Nephron (organoid): ENCODE measurements around the gene VAC14.
A peak's percentile ranks its signal among the peaks of the same experiment; 100 is the strongest.

ENCODE experiments used
- H3K27ac Mint-ChIP-seq, 3 experiments: 2 replicates each; pipeline ENCODE4 v1.8.0; 2020; ENCODE audit warnings: mixed read lengths in 3 of 3, mild to moderate bottlenecking in 2 of 3, moderate library complexity in 1 of 3
- H3K27me3 Mint-ChIP-seq: 2 replicates; pipeline ENCODE4 v1.8.0; 2021; ENCODE audit warnings: low read depth, mild to moderate bottlenecking, moderate library complexity, mixed read lengths
- H3K36me3 Mint-ChIP-seq: 2 replicates; pipeline ENCODE4 v1.8.0; 2020; ENCODE audit warnings: low read depth, mixed read lengths
- H3K4me1 Mint-ChIP-seq: 2 replicates; pipeline ENCODE4 v1.8.0; 2020; ENCODE audit warnings: mixed read lengths
- H3K4me3 Mint-ChIP-seq, 3 experiments: 2 replicates each; pipeline ENCODE4 v1.8.0; 2020; ENCODE audit warnings: mild to moderate bottlenecking in 3 of 3, mixed read lengths in 3 of 3, moderate library complexity in 2 of 3
- H3K9me3 Mint-ChIP-seq: 2 replicates; pipeline ENCODE4 v1.8.0; 2020; ENCODE audit warnings: mixed read lengths
- CTCF ChIP-seq, 3 experiments: fragments of 200-600 bp; sonication (generic); IDR thresholded peaks; one replicate each; pipeline ENCODE4 v1.5.0; 2021; ENCODE audit warnings: antibody characterized with exemption in 3 of 3; ENCODE audit not compliant: unreplicated experiment in 3 of 3

VAC14 gene

GRCh38 chr16:70713342-70713741 lies 87.6 kb downstream of the VAC14 start:
- H3K9me3 Mint-ChIP-seq, result no peaks in the 10 kb centered on the region

GRCh38 chr16:70712942-70713341 lies 88.0 kb downstream of the VAC14 start:
- no peaks in the 10 kb centered on the region for H3K27me3 Mint-ChIP-seq
- H3K27ac Mint-ChIP-seq, result peak overlapping the region; percentile 97 to 100 (median 99)
- H3K9me3 Mint-ChIP-seq, result no peaks in the 10 kb centered on the region
- TF ChIP-seq CTCF (IDR thresholded peaks at IDR 0.05; ENCODE audit: unreplicated experiment in 3 of 3), result no peak
- peaks cover 4% of the 10 kb centered on the region for H3K36me3 Mint-ChIP-seq
- H3K4me1 Mint-ChIP-seq, result peaks cover 92% of the 10 kb centered on the region
- H3K4me3 Mint-ChIP-seq, result peak overlapping the region in 2 of 3 experiments; percentile 36 to 67

More at GRCh38 chr16:70713342-70713741, 87.6 kb downstream of the VAC14 start:
- no peak for TF ChIP-seq CTCF (IDR thresholded peaks at IDR 0.05; ENCODE audit: unreplicated experiment in 3 of 3)
- Mint-ChIP-seq H3K27me3 (no peaks in the 10 kb centered on the region), H3K4me3 (no peak overlapping the region), H3K27ac (peak overlapping the region; percentile 97 to 100 (median 99)), H3K4me1 (peaks cover 90% of the 10 kb centered on the region), H3K36me3 (peaks cover 4% of the 10 kb centered on the region)

GRCh38 chr16:70712359-70712758 lies 88.6 kb downstream of the VAC14 start:
- no peak overlapping the region for H3K4me3 Mint-ChIP-seq
- H3K36me3 Mint-ChIP-seq, result peaks cover 4% of the 10 kb centered on the region
- no peak for TF ChIP-seq CTCF (IDR thresholded peaks at IDR 0.05; ENCODE audit: unreplicated experiment in 3 of 3)
- H3K27me3 Mint-ChIP-seq, result no peaks in the 10 kb centered on the region
- H3K9me3 Mint-ChIP-seq, result no peaks in the 10 kb centered on the region
- H3K4me1 Mint-ChIP-seq, result peaks cover 89% of the 10 kb centered on the region
- H3K27ac Mint-ChIP-seq, result peak overlapping the region; percentile 97 to 100 (median 99)

- TF ChIP-seq CTCF (IDR thresholded peaks at IDR 0.05; ENCODE audit: unreplicated experiment in 3 of 3), result no peak
- peak overlapping the region; percentile 97 to 100 (median 99) for H3K27ac Mint-ChIP-seq
- H3K27me3 Mint-ChIP-seq, result no peaks in the 10 kb centered on the region
- no peaks in the 10 kb centered on the region for H3K9me3 Mint-ChIP-seq
- H3K4me1 Mint-ChIP-seq, result peaks cover 89% of the 10 kb centered on the region
- H3K4me3 Mint-ChIP-seq, result peak overlapping the region in 1 of 3 experiments; percentile 19
- H3K36me3 Mint-ChIP-seq, result peaks cover 4% of the 10 kb centered on the region
These were observed 89.5 kb downstream of the VAC14 start for GRCh38 chr16:70711211-70712031.

DNA sequence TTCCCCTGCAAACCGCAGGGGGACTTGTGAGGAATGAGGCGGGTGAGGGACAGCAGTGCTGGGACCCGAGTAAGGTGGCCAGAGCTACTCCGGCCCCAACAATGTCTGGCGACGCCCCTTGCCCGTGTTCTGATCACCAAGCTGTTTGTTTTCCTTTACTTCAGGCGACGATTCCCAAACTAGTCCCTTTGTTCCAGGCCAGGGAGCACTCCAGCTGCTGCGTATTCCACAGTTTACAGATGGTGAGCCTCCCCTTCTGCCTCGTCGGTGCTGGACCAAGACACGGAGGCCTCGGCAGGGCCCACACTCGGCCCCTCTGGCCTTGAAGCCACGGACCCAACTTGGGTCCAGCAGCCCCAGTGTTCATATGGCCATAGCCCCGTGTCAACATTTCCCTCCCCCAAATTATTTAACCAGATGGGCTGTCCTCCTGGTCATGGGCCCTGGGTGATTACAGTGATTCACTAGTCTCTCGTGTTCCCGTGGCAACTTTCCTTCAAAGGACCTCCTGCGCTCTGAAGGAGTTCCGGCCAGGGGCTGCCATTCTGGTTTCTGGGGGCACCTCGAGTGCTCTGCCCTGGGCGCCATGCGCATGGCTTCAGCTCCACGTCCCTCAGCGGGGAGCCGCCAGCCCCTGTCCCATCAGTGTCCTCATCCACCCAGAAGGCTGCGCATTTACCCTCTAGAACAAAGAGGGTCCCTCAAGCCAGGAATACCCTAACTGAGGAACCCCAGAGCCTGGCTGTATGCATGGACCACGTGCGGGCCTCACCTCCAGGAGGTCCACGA lies 90.3 kb downstream of the VAC14 start:
- peaks cover 85% of the 10 kb centered on the region for H3K4me1 Mint-ChIP-seq
- peak overlapping the region; percentile 30 to 100 (median 88) for H3K27ac Mint-ChIP-seq
- H3K9me3 Mint-ChIP-seq, result no peaks in the 10 kb centered on the region
- no peaks in the 10 kb centered on the region for H3K27me3 Mint-ChIP-seq
- TF ChIP-seq CTCF (IDR thresholded peaks at IDR 0.05; ENCODE audit: unreplicated experiment in 3 of 3), result no peak
- H3K36me3 Mint-ChIP-seq, result peaks cover 4% of the 10 kb centered on the region
- H3K4me3 Mint-ChIP-seq, result no peak overlapping the region
